Activated CD4-positive, alpha-beta T cell treated with anti-CD3 and anti-CD28 coated beads, Interleukin-2, amount 50 U/mL, for 24 hours (primary cell): ENCODE results near the gene NCBP2L.
"Not testable (repeated sequence)": the region's sequence is repeated elsewhere in the genome, so short reads cannot be mapped to it uniquely, and the experiment has no call there.

Experiments
- DNase-seq, 2 donors: peaks; one replicate each; pipeline ENCODE4 v3.0.0-alpha.2; 2020; ENCODE audit warnings: low read depth in 1 of 2, low spot score in 1 of 2

The NCBP2L gene

DNA sequence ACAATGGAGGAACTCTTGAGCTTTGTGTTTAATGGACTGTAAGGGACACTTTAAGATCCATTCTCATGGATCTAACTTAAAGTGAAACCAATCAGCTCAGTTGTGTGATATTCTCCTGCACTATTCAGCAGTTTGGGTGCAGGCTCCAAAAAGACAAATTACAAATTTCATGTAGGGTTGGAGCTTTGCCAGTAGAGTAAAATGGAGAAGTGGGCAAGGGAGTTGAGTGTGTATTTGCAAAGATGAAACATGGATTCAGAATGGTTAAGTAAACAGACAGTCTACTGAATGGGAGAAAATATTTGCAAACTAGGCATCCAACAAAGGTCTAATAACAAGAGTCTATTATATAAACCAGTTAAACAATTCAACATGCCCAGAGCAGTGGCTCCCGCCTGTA lies 26.9 kb downstream of the NCBP2L start:
- DNase-seq: no peak

DNA sequence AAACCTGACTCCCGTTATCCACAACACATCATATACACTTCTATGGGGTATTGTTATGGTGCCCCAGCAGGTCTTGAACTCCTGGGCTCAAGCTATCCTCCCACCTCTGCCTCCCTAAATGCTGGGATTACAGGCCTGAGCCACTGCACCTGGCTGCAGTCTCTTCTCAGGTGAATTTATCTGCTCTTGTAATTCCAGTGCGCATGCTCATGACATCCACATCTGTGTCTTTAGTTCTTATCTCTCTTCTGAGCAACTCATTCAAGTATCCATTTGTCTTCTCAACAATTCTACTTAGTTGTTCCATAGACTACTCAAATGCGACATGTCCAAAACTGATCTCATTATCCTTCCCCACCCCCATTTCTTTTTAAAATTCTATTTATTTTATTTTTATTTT lies 27.6 kb downstream of the NCBP2L start:
- DNase-seq: no peak

DNA sequence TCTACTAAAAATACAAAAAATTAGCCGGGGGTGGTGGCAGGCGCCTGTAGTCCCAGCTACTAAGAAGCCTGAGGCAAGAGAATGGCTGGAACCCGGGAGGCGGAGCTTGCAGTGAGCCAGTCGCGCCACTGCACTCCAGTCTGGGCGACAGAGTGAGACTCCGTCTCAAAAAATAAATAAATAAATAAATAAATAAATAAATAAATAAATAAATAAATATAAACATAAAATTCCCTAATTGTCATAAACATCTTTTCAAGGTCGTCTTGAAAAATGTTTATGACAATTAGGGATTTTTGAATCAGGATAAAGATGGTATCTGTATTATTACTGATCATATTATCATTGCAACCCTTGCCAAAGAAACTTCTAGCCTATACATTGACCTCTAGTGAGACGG lies 32.5 kb downstream of the NCBP2L start:
- not testable (repeated sequence) for DNase-seq

DNA sequence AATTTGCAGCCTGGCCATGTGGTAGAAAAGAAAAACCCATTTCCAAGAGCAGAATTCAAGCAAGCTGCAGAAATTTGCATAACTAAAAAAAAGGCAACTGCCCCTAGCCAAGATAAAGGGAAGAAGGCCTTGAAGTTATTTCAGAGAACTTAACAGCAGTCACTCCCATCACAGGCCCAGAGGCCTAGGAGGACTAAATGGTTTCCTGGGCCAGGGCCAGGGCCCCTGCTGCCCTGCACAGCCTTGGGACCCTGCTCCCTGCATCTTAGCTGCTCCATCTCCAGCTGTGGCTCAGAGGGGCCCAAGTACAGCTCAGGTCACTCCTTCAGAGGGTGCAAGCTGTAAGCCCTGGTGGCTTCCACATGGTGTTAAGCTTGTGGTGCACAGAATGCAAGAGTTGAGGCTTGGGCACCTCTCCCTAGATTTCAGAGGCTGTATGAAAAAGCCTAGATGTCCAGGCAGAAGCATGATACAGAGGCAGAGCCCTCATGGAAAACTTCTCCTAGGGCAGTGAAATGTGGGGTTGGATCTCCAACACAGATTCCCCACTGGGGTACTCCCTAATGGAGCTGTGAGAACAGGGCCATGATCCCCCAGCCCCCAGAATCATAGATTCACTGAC lies 41.5 kb downstream of the NCBP2L start:
- DNase-seq: no peak

DNA sequence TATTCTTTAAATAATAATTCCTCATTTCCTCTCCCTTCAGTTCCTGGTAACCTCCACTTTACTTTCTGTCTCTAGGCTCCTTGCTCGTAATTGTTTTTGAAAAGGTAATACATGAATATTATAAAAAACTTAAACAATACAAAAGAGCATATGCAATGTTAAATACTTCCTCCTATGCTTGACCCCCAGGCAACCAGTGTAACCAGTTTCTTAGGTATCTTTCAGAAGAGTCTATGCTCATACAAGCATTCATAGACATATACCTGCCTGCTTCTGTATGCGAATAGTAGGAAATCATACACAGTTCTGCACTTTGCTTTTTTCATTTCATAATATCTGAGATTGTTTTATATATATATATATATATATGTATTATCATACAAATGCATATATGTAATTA lies 45.5 kb downstream of the NCBP2L start:
- no peak for DNase-seq

DNA sequence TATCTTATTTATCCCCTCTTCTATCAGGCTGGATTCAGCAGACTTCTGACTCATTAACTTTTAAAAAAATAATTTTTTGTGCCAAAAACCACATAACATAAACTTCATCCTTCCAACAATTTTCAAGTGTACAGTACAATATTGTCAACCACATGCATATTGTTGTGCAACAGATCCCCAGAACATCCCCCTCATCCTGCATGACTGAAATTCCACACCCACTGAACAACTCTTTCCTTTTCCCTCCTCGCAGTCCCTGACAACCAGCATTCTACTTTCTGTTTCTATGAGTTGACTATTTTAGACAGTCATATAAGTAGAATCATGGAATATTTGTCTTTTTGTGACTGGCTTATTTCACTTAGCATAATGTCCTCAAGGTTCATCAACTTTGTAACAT lies 45.9 kb downstream of the NCBP2L start:
- no peak for DNase-seq

DNA sequence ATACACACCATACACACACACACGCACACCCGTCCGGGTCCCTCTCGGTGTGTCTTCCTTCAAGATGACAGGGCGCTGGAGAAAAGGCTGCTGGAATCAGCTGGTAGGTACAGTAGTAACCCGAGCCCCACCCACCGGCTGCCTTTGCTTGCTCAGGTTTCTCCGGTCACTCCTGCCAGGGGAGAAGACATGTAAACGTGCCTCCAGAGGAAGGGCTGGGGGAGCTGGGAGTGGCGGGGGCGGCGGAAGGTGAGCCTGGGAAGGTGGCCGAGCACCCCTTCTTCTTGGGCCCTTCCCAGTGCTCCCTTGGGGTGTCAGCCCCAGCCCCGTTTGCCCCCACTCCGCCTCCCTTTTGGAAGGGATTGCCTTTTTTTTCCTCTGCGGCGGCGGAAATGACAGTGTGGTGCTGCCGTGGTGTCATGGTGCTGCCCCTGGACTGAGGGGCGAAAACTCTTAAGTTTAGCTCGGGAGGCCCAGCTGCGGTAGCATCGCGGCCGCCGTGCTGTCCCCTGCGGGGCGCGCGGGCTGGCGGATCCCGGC lies 48.2 kb downstream of the NCBP2L start, which contains the start of gene MID2:
TSS of gene MID2 (plus strand) at position 169 of the 540 bp plus-strand sequence. CDS start 561 bp downstream, outside the sequence.
- peak in 1 of 2 donors; percentile 14 for DNase-seq

DNA sequence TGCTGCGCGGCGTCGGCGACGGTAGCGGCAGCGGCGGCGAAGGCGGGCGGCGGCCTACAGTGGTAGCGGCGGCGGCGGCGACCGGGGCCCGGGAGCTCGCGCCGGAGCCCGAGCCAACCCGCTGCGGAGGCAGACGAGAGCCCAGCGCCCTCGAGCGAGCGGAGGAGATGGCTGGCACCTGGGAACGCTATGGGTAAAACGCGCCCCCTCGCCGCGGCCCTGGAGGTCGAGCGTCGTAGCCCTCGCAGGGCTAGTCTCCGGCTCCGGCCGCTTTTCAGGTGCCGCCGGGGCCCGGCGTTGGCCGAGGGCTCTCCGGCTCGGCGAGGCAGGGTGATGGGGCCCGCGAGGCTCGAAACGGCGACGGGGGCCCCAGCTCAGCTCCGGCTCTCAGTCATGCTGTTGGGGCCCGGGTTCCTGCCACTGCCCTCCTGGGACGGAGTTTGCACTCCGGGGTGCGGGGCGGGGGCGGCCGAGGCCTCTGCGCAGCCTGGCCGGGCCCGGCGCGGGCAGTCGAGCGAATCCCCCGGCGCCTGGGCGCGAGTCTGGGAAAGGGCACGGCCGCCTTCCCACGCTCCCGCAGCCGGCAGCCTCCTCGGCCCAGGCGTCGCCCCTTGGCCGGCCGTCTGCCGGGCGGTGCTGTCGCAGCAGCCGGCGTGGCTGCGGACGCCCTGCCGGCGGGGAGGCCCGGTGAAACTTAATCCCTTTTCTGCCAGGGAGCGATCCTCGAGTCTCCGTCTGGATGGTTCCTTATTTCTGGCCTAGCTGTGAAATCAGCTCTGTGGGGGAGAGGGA lies 48.9 kb downstream of the NCBP2L start:
- DNase-seq: peak in 1 of 2 donors; percentile 7

DNA sequence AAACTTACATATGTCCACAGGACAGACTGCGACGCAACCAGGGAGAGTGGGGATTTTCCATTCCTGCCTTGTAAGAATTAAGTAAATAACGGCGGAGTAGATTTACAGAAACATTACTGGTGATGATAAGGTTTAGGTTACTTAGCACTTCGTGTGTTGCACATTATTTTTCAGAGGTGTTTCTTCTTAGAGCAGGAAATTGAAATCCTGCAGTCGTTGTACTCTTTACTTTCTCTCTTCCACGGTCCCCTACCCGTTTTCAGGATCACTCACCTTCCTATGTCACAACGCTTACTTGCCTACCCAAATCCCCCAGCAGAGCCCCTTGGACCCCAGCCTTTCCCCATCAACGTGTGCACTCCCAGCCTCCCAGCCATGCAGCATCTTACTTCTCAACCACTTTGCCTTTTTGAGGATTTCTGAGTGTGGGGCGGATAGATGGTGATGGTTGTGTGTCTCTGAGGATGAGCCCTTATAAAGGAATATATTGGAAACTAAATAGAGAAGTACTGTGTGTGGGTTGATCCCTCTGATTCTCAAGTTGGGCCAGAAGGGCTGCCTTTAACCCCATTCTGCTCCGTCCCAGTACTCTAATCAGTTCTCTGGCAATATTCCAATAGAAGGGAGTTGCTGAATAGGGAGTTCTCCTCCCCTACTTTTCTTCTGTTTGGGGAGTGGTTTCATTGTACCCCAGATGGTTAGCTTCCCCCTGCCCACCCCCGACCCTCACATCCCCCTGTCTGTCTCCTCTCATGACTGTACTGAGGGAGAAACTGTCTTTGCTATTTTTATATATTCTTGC lies 49.7 kb downstream of the NCBP2L start:
- no peak for DNase-seq

DNA sequence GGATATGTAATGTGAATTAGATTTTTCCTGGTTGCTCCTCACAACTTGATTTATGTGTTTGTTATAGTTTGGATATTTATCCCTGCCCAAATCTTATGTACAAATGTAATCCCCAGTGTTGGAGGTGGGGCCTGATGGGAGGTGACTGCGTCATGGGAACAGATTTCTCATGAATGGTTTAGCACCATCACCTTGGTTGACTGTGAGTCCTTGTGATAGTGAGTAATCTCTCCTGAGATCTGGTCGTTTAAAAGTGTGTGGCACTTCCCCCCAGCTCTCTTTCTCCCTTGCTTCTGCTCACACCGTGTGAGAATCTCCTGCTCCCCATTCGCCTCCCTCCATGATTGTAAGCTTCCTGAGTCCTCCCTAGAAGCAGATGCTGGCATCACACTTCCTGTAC lies 50.3 kb downstream of the NCBP2L start:
- DNase-seq: no peak

DNA sequence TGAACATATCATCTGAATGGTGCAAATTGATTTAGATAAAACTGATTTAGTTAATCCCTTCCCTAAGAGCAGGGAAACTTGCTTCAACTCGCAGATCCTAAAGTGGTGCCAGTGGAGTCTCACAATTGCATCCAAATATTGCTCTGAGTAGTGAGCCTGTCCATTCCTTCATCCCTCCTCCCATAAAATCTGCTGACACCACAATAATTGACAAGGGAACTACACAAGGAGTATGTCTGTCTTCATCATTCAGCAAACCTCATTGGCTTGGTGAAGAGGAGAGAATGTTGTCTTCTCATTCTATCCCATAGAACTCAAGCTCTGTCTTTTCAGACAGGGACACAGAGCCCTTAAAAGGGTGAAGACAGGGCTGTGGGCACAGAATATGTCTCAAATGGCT lies 52.3 kb downstream of the NCBP2L start:
- DNase-seq: no peak

DNA sequence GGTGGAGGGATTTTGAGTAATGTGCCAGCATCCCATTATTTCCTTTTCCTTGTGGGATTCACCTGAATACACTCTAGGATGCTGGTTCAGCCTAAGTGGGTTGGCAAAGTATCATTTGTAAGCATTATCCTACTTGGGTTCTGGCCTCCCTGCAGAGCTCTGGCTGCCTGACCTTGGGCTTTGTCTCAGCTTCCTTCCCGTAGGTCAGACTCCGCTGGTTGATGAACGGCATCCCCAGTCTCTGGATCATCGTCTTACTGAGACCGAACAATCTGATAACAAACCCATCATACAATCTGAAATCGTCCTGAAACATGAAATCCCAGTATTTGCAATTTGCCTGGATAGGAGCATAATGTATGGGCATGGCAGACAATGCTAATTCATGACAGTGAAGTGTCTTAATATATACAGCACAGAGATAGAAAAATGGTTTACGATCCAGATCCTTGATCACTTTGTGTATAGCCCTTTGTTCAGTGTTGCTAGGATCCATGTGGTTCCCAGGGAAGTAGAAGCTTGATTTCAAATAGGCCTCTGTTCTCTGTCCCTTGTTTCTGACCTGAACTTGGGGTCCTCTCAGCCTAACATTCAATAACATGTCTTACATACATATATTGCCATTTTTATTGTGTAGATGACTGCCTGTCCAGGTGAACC lies 53.7 kb downstream of the NCBP2L start:
- DNase-seq: no peak

DNA sequence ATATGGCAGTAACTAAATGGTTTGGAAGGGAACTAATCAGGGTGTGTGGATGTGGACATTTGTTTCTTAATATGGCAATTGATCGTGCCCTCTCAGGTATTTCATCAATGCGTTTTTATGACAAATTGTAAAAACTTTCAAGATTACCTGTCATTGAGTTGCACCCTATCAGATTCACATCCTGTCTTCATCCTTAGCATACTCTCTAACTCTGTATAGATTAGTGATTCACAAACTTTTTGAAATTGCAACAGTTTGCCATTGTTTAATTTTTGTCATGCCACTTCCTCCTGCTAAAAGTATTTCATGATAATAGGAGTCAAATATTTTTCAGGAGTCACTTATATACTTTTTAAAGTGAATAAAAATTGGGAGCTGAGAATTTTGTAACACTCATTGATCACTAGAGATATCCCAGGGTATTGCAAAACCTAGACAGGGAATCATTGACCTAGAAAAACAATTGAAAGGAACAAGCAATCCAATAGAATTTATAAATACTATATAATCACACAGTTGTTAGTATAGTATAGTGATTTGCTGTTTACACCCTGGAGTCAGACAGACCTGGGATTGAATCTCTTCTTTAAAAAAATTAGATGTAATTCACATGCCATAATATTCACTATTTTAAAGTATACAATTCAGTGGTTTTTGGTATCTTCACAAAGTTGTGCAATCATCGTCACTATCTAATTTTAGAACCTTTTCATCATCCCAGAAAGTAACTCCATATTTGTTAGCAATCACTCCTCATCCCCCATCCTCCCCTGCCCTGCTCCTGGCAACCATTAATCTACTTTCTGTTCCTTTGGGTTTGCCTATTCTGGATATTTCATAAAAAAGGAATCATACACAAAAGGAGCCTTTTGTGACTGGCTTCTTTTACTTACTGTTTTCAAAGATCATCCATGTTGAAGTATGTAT lies 57.0 kb downstream of the NCBP2L start:
- no peak for DNase-seq

DNA sequence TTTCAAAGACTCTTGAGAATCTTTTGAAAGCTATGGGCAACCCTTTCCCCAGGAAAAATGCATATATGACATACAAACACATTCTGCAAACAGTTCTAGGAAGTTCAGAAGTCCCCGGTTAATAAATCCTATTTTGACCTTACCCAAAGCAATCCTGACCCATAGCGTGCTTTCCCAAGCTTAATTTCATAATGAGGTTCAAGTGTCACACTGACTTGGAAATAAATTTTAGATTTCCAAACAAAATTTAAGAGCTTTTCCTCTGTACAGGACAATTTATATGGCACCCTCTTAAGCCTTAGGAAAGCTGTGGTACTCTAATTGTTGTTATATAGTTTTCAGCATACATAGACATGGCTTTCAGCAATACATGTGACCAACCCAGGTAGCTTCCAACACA lies 59.4 kb downstream of the NCBP2L start:
- no peak for DNase-seq

DNA sequence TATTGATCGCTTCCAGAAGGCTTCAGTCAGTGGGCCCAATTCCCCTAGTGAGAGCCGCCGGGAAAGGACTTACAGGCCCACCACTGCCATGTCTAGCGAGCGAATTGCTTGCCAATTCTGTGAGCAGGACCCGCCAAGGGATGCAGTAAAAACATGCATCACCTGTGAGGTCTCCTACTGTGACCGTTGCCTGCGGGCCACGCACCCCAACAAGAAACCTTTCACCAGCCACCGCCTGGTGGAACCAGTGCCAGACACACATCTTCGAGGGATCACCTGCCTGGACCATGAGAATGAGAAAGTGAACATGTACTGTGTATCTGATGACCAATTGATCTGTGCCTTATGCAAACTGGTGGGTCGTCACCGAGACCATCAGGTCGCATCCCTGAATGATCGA lies 63.4 kb downstream of the NCBP2L start:
- DNase-seq: no peak

DNA sequence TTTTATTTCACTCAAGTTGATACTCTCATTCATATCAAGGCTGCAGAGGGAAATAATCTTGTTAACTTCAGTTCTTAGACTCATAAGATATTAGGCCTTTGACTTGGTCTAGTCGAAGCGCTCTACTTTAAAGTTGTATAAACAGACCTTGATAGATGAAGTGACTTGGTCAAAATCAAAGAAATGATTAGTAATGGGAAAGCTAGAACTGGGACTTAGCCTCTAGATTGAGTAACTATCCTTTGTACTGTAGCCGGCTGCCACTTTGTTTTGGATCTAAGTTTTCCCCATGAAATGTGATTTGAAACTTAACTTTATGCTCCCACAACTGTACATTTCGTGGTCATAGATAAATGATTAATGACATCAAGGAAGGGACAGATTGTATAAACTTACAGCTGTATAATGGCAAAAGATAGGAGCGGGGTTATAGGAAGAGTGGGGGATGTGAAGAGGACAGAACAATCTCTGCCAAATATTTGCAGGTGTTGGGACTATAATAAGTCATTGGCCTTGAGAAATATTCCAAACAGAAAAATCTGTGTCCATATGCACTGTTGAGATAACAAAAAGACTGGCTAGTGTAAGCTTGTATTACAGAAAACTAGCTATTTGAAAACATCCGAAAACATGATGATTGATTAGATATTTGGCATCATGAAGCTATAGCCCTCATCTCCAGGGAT lies 65.3 kb downstream of the NCBP2L start:
- DNase-seq: no peak
